ENCODE data around the gene EPHA7. TPM values are rescaled to one million over a fixed set of nuclear protein-coding genes. Genes with fewer than 3 reads are reported as not detected.
A peak's percentile ranks its signal among the peaks of the same experiment; 100 is the strongest.

EPHA7 gene
- total RNA-seq: under 1 TPM; 0.06 to 0.32 (median 0.15) TPM
- polyA plus RNA-seq: under 1 TPM; 0.01 to 0.75 (median 0.07) TPM
- long read RNA-seq, donor 1: 0 reads
- long read RNA-seq, donor 2: 0 reads

DNA sequence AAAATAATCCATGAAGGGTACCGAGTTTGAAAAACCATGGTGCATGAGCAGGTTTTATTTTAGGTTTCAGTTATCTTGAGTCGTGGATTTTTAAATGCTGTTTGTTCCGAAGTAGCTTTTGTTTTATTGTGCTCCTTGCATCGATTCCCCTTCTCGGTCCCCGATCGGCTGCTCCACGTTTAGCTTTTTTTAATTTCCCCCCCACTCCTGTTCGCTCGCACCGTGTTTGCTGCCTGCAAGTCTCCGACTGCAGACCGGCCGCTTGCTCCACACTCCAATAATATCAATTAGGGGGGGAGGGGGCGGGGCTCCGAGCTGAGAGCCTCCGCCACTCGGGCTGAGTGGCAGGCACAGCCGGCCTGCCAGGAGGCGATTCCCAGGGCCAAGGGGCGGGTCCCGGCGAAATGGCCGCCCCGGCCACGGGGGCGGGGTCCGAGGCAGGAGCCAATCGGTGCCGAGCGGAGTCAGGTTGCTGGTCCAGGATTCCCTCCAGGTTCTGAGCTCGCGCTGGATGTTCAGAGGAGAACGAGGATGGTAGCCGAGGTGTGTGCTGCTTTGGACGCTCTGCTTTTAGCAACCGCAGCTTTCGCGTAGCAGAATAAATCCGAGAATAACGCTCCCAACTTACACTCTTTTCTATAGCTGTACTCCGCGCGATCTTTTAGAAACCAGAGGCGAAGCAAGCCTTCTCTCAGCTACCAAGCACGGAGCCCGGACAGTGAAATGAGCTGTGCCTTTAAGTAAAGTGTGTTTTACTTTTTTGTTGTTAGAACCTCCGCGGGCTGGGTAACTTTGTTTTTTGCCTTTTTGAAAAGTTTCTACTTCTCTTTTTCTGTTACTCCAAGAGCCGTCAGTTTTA lies at the start of gene EPHA7:
TSS of gene EPHA7 (minus strand) at position 256 of the 859 bp plus-strand sequence. CDS start at position 38, 218 bp downstream.
- intact Hi-C loops (cut with DNase I): no loop called here
- TF ChIP-seq, protein P1, sequence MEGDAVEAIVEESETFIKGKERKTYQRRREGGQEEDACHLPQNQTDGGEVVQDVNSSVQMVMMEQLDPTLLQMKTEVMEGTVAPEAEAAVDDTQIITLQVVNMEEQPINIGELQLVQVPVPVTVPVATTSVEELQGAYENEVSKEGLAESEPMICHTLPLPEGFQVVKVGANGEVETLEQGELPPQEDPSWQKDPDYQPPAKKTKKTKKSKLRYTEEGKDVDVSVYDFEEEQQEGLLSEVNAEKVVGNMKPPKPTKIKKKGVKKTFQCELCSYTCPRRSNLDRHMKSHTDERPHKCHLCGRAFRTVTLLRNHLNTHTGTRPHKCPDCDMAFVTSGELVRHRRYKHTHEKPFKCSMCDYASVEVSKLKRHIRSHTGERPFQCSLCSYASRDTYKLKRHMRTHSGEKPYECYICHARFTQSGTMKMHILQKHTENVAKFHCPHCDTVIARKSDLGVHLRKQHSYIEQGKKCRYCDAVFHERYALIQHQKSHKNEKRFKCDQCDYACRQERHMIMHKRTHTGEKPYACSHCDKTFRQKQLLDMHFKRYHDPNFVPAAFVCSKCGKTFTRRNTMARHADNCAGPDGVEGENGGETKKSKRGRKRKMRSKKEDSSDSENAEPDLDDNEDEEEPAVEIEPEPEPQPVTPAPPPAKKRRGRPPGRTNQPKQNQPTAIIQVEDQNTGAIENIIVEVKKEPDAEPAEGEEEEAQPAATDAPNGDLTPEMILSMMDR (IDR thresholded peaks at IDR 0.05): no peak

DNA sequence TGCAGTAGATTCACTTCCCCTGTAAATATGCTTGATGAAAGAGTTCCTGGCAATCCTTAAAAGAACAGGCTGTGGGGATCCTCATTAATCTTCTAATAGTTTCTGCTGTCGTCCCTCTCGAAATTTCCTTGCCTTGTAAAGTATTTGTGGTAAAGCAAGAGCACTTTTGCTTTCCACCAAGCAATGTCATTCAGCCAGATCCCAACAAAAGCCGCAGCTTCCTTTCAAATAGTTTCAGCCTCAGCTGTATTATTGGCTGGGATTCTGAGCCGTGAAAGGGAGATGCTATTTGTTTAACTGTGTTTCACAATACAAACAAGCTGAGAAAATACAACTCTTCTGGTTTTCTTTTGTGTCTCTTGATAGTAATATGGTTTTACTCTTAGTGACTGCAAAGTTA lies 48.9 kb upstream of the EPHA7 start:
- intact Hi-C loops (cut with DNase I): no loop called here
- TF ChIP-seq, protein P1 (IDR thresholded peaks at IDR 0.05): no peak
- H3K27me3 ChIP-seq (ENCODE audit: insufficient read depth in 3 of 3, low read length in 2 of 3): no peaks in the 10 kb centered on the region
- H3K9me3 ChIP-seq: no peaks in the 10 kb centered on the region
- no peaks in the 10 kb centered on the region for H3K4me1 ChIP-seq
- DNase-seq: no peak
- H3K4me3 ChIP-seq: no peak overlapping the region
- 7 to 10% (median 10%) methylated on average over 4 of the region's 4 CpGs for WGBS, 3 donors
- no peak overlapping the region for H3K27ac ChIP-seq
- ATAC-seq: no peak
- H3K36me3 ChIP-seq (ENCODE audit: insufficient read depth in 1 of 2, low read depth in 1 of 2): no peaks in the 10 kb centered on the region

More for the DNA sequence above, at the start of gene EPHA7:
- ATAC-seq (peak; percentile 98 to 99 (median 99)), DNase-seq (peak; percentile 91 to 94)
- peak within 1 kb of the TSS; percentile 67 for H3K4me3 ChIP-seq
- 0 to 1% (median 1%) methylated on average over 47 to 50 of the region's 50 CpGs for WGBS, 3 donors
- H3K27ac ChIP-seq: no peak within 1 kb of the TSS
- peaks cover 2 to 84% (median 7%) of the 10 kb centered on the region in 3 donors for H3K27me3 ChIP-seq (ENCODE audit: insufficient read depth in 3 of 3, low read length in 2 of 3)
- no peaks in the 10 kb centered on the region for H3K36me3 ChIP-seq (ENCODE audit: insufficient read depth in 1 of 2, low read depth in 1 of 2)
- H3K4me1 ChIP-seq: peaks cover 20% of the 10 kb centered on the region
- H3K9me3 ChIP-seq: no peaks in the 10 kb centered on the region

DNA sequence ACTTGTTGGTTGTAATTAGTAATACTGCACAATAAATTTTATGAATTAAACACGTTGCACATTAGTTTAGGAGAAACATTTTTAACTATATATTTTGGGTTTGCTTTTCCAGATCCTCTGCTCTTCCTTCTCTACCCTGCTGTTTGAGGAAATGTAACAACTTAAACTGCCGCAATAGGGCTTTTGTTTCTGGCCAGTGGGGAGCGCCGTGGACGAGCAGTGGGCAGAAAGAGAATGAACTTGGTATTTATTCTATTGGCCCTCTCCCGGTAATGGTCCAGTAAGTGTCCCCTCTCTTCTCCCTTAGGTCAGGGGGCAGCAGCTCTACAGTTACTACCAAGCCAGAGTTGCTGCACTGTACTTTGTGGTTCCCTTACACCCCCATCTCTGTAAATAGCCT lies 35.2 kb upstream of the EPHA7 start:
- no peak overlapping the region for H3K4me3 ChIP-seq
- TF ChIP-seq, protein P1 (IDR thresholded peaks at IDR 0.05): no peak
- no peaks in the 10 kb centered on the region for H3K36me3 ChIP-seq (ENCODE audit: insufficient read depth in 1 of 2, low read depth in 1 of 2)
- DNase-seq (no peak), ATAC-seq (no peak)
- H3K27ac ChIP-seq: no peak overlapping the region
- H3K9me3 ChIP-seq: no peaks in the 10 kb centered on the region
- H3K27me3 ChIP-seq (ENCODE audit: insufficient read depth in 3 of 3, low read length in 2 of 3): peaks cover 0 to 2% (median 0%) of the 10 kb centered on the region in 3 donors
- intact Hi-C loops (cut with DNase I): no loop called here
- WGBS, 3 donors: 74 to 78% (median 76%) methylated on average over 6 of the region's 6 CpGs
- H3K4me1 ChIP-seq: no peaks in the 10 kb centered on the region

DNA sequence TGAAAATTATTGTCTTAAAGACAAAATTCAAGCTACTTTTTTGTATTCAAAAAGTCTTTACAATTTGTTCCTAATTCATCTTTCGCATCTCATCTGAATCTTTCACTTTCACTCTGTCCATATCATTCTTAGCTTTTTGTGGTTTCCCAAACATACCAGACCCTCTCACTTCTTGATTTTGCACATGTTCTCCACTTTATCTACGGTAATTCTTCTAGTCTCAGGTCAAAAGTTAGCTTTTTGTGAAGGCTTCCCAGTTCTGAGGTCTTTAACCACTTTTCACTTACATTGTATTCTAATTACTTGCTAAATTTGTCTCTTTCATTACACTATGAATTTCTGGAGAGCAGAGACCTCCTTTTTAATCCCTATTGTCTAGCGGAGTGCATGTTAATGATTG lies 34.6 kb upstream of the EPHA7 start:
- ATAC-seq (no peak), DNase-seq (no peak)
- 83 to 90% (median 89%) methylated on average over 3 of the region's 3 CpGs for WGBS, 3 donors
- Histone ChIP-seq H3K9me3 (no peaks in the 10 kb centered on the region), H3K4me3 (no peak overlapping the region), H3K4me1 (no peaks in the 10 kb centered on the region), H3K36me3 (ENCODE audit: insufficient read depth in 1 of 2, low read depth in 1 of 2) (no peaks in the 10 kb centered on the region), H3K27me3 (ENCODE audit: insufficient read depth in 3 of 3, low read length in 2 of 3) (peaks cover 0 to 2% (median 0%) of the 10 kb centered on the region in 3 donors), H3K27ac (no peak overlapping the region)
- TF ChIP-seq, protein P1 (IDR thresholded peaks at IDR 0.05): no peak
- intact Hi-C loops (cut with DNase I): no loop called here
